ENCODE measurements around the gene RBMS3. TPM values are rescaled to one million over a fixed set of nuclear protein-coding genes. Genes with fewer than 3 reads are reported as not detected.
A peak's percentile ranks its signal among the peaks of the same experiment; 100 is the strongest.
"Not testable (repeated sequence)": the region's sequence is repeated elsewhere in the genome, so short reads cannot be mapped to it uniquely, and the experiment has no call there.

The RBMS3 gene
- total and polyA plus RNA-seq, 2 of the 13 experiments (the other 11 are each of a cell fraction or from before 2014, with no cell fraction given) = not detected

- POLR2A ChIA-PET; FAIRE-seq; H3K4me3 ChIP-seq (replicated peaks in 1 of 3; ENCODE audit: insufficient read depth in 1 of 3, low read depth in 2 of 3, low read length in 3 of 3): not testable (repeated sequence)
Observed at GRCh38 chr3:29524433-29524832, 243.6 kb downstream of the RBMS3 start.

GRCh38 chr3:29525254-29525881, 244.5 kb downstream of the RBMS3 start:
- DNase-seq (ENCODE audit: low spot score) = peak; percentile 0
- no peaks in the 10 kb centered on the region for H3K27me3 ChIP-seq (ENCODE audit: control insufficient read depth in 1 of 2, insufficient read depth in 2 of 2, low read length in 2 of 2)
- no peaks in the 10 kb centered on the region for H3K9me3 ChIP-seq (ENCODE audit: low read length)
- ChIA-PET CTCF (ENCODE audit: low intra/inter-chr PET ratio, low total read pairs) (no interaction called here), POLR2A (no interaction called here)
- H3K4me2 ChIP-seq (ENCODE audit: low read depth, low read length) = no peak overlapping the region
- no peaks in the 10 kb centered on the region for H4K20me1 ChIP-seq (ENCODE audit: insufficient read depth, low read length)
- H3K79me2 ChIP-seq (ENCODE audit: insufficient read depth, low read length) = no peaks in the 10 kb centered on the region
- 0% methylated on average over 1 of the region's 1 CpG for WGBS (ENCODE audit: low lambda C conversion rate)
- no peaks in the 10 kb centered on the region for H3K36me3 ChIP-seq (replicated peaks in 1 of 2; ENCODE audit: control insufficient read depth in 1 of 2, insufficient read depth in 2 of 2, low read length in 2 of 2)
- intact Hi-C loops (cut with micrococcal nuclease; ENCODE audit: unreplicated experiment) (no loop called here), in situ Hi-C loops (cut with HindIII; ENCODE audit: extremely low pct_ligation_motif_present, low pct_unique_long_range_greater_than_20kb) (no loop called here)
- H3K9ac ChIP-seq (ENCODE audit: insufficient read depth, low read depth, low read length) = no peak overlapping the region
- BruUV-seq (replicated peaks) = no TSS peak
- no peak overlapping the region for H2AFZ ChIP-seq (ENCODE audit: low read length)
- H3K4me3 ChIP-seq (replicated peaks in 1 of 3; ENCODE audit: insufficient read depth in 1 of 3, low read depth in 2 of 3, low read length in 3 of 3) = no peak overlapping the region
- no peak; the same call in 2 of the 3 replicates for ATAC-seq
- no peak for FAIRE-seq
- no peak overlapping the region for H3K27ac ChIP-seq (ENCODE audit: extremely low read length, insufficient read depth, low read length)
- H3K4me1 ChIP-seq (ENCODE audit: insufficient read depth, low read length) = peaks cover 6% of the 10 kb centered on the region; the same call in 1 of the 2 replicates
- TF ChIP-seq MED8 (CRISPR knock-in tag; IDR thresholded peaks at IDR 0.05; ENCODE audit: insufficient replicate concordance) (no peak), ZNF550 (CRISPR knock-in tag; IDR thresholded peaks at IDR 0.05; ENCODE audit: borderline replicate concordance) (no peak), SMAD3 (CRISPR knock-in tag; IDR thresholded peaks at IDR 0.05) (no peak), FOXP1 (IDR thresholded peaks at IDR 0.05) (no peak), FOXP1 (CRISPR knock-in tag; IDR thresholded peaks at IDR 0.05) (no peak), ZMYM4 (CRISPR knock-in tag; IDR thresholded peaks at IDR 0.05) (no peak), MLX (CRISPR knock-in tag; IDR thresholded peaks at IDR 0.05) (no peak), ZBTB4 (CRISPR knock-in tag; IDR thresholded peaks at IDR 0.05; ENCODE audit: borderline replicate concordance) (no peak), RAD21 (CRISPR knock-in tag; IDR thresholded peaks at IDR 0.05) (no peak), ZNF382 (CRISPR knock-in tag; IDR thresholded peaks at IDR 0.05; ENCODE audit: borderline replicate concordance) (no peak), ZNF878 (CRISPR knock-in tag; IDR thresholded peaks at IDR 0.05) (no peak), FLYWCH1 (CRISPR knock-in tag; IDR thresholded peaks at IDR 0.05) (no peak), TBL1XR1 (IDR thresholded peaks at IDR 0.05; ENCODE audit: borderline replicate concordance, low read length, partially characterized antibody) (no peak), POGZ (CRISPR knock-in tag; IDR thresholded peaks at IDR 0.05) (no peak), MZF1 (CRISPR knock-in tag; IDR thresholded peaks at IDR 0.05; ENCODE audit: borderline replicate concordance) (no peak), ZNF20 (CRISPR knock-in tag; IDR thresholded peaks at IDR 0.05) (no peak)

More at GRCh38 chr3:29524433-29524832, 243.6 kb downstream of the RBMS3 start:
- H3K27me3 ChIP-seq (ENCODE audit: control insufficient read depth in 1 of 2, insufficient read depth in 2 of 2, low read length in 2 of 2); H4K20me1 ChIP-seq (ENCODE audit: insufficient read depth, low read length); H3K4me2 ChIP-seq (ENCODE audit: low read depth, low read length); CTCF ChIA-PET (ENCODE audit: low intra/inter-chr PET ratio, low total read pairs); H3K9me3 ChIP-seq (ENCODE audit: low read length); DNase-seq (ENCODE audit: low spot score); H3K4me1 ChIP-seq (ENCODE audit: insufficient read depth, low read length); in situ Hi-C loops (cut with HindIII; ENCODE audit: extremely low pct_ligation_motif_present, low pct_unique_long_range_greater_than_20kb); H3K9ac ChIP-seq (ENCODE audit: insufficient read depth, low read depth, low read length); BruUV-seq (replicated peaks); H2AFZ ChIP-seq (ENCODE audit: low read length); intact Hi-C loops (cut with micrococcal nuclease; ENCODE audit: unreplicated experiment); ATAC-seq; H3K27ac ChIP-seq (ENCODE audit: extremely low read length, insufficient read depth, low read length); H3K36me3 ChIP-seq (replicated peaks in 1 of 2; ENCODE audit: control insufficient read depth in 1 of 2, insufficient read depth in 2 of 2, low read length in 2 of 2); H3K79me2 ChIP-seq (ENCODE audit: insufficient read depth, low read length): not testable (repeated sequence)
- WGBS (ENCODE audit: low lambda C conversion rate) = 74% methylated on average over 10 of the region's 10 CpGs
